ENCODE measurements around the gene KCNMA1.

KCNMA1 gene

DNA sequence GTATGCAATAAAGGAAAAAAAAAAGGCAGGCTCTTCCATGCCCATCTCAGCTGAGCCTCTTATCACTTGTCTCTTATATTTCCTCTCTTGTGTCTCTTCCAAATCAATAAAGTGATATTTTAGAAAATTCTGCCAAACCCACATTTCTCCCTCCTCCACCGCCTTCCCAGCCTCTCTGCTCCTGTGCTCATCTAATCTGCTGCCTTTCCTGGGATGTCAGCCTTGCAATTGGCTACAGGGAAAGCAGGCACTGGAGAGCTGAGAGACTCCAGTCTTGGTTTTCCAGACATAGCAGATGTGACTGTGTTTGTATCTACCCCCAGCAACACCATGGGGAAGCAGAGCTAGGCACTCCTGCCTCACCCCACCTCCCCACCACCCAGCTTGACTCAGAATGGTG, 298.4 kb downstream of the KCNMA1 start:
- H3K4me3 ChIP-seq (ENCODE audit: low read length), result no peak overlapping the region
- no peak overlapping the region for H3K4me2 ChIP-seq (ENCODE audit: low read length)
- no CpG with 5 or more reads among the region's 1 CpG for WGBS (ENCODE audit: extremely low coverage, insufficient coverage, low lambda C conversion rate)
- H3K9ac ChIP-seq (ENCODE audit: low read length), result no peak overlapping the region
- no peak overlapping the region for H3K18ac ChIP-seq (ENCODE audit: low read length)
- no peak overlapping the region for H3K27ac ChIP-seq (ENCODE audit: low read depth, low read length)
- H3K79me2 ChIP-seq (ENCODE audit: control insufficient read depth, insufficient read depth, low read length), result no peaks in the 10 kb centered on the region
- H3K36me3 ChIP-seq (ENCODE audit: control insufficient read depth, insufficient read depth, low read length), result no peaks in the 10 kb centered on the region
- H3K4ac ChIP-seq (ENCODE audit: low read depth, low read length), result no peak overlapping the region
- H3K79me1 ChIP-seq (ENCODE audit: low read length), result no peaks in the 10 kb centered on the region
- H2AK5ac ChIP-seq (ENCODE audit: low read length), result no peak overlapping the region
- no peak overlapping the region for H2BK5ac ChIP-seq (ENCODE audit: low read length)
- H3K23ac ChIP-seq (ENCODE audit: low read length), result no peak overlapping the region
- no peak overlapping the region for H2BK120ac ChIP-seq (ENCODE audit: low read depth, low read length)
- no peaks in the 10 kb centered on the region for H3K27me3 ChIP-seq (ENCODE audit: insufficient read depth, low read length, poor library complexity)
- no peak overlapping the region for H3K56ac ChIP-seq (ENCODE audit: low read length)
- no peak overlapping the region for H4K8ac ChIP-seq (ENCODE audit: low read depth, low read length)
- no peak for DNase-seq
- H2BK15ac ChIP-seq (replicated peaks; ENCODE audit: low read depth), result no peak overlapping the region
- H3K4me1 ChIP-seq (ENCODE audit: control insufficient read depth, low read depth, low read length), result no peaks in the 10 kb centered on the region
- no peak overlapping the region for H4K5ac ChIP-seq (ENCODE audit: low read length)

DNA sequence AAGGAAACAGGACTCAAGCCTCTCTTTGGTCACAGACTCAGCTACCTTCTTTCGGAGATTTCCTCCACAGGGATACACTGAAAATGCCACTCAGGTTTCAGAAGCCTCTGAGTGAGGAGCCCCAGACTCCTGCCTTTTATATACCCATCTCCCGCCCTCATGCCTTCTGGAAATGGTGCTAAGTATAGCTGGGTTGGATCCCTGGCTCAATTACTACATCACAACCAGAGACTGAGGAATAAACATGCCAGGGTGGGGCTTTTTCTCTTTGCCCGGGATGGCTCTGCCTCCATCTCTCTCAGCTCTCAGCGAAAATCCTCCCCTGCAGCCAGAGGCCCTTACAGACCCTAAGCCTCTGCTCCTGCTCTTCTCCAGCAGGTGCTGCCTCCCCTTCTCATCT, 299.5 kb downstream of the KCNMA1 start:
- no peak for DNase-seq
- Histone ChIP-seq H3K56ac (ENCODE audit: low read length) (no peak overlapping the region), H3K4me2 (ENCODE audit: low read length) (no peak overlapping the region), H3K4me3 (ENCODE audit: low read length) (no peak overlapping the region), H4K8ac (ENCODE audit: low read depth, low read length) (no peak overlapping the region), H3K79me2 (ENCODE audit: control insufficient read depth, insufficient read depth, low read length) (no peaks in the 10 kb centered on the region), H3K4ac (ENCODE audit: low read depth, low read length) (no peak overlapping the region), H4K5ac (ENCODE audit: low read length) (no peak overlapping the region), H2BK120ac (ENCODE audit: low read depth, low read length) (no peak overlapping the region), H3K27me3 (ENCODE audit: insufficient read depth, low read length, poor library complexity) (no peaks in the 10 kb centered on the region), H2BK15ac (replicated peaks; ENCODE audit: low read depth) (no peak overlapping the region), H3K79me1 (ENCODE audit: low read length) (no peaks in the 10 kb centered on the region), H3K23ac (ENCODE audit: low read length) (no peak overlapping the region), H3K18ac (ENCODE audit: low read length) (no peak overlapping the region), H2AK5ac (ENCODE audit: low read length) (no peak overlapping the region), H3K9ac (ENCODE audit: low read length) (no peak overlapping the region), H3K36me3 (ENCODE audit: control insufficient read depth, insufficient read depth, low read length) (no peaks in the 10 kb centered on the region), H3K4me1 (ENCODE audit: control insufficient read depth, low read depth, low read length) (no peaks in the 10 kb centered on the region), H2BK5ac (ENCODE audit: low read length) (no peak overlapping the region), H3K27ac (ENCODE audit: low read depth, low read length) (no peak overlapping the region)
- WGBS (ENCODE audit: extremely low coverage, insufficient coverage, low lambda C conversion rate), result no CpG with 5 or more reads among the region's 4 CpGs

DNA sequence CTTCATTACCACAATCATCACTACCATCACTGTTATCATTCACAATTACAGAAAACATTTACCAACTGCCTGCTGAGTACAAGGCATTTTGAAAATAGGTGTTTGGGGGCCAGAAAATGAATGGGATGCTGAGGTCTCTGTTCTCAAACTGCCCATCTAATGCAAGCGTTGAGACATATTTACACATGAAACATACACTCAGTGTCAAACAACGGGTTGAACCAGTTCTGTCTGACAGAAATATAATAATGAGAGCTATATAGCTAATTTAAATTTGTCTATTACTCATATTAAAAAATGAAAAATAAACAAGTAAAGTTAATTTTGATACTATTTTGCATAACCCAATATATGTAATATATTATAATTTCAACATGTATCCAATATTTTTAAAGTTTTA, 303.1 kb downstream of the KCNMA1 start:
- Histone ChIP-seq H3K79me1 (ENCODE audit: low read length) (no peaks in the 10 kb centered on the region), H2BK5ac (ENCODE audit: low read length) (no peak overlapping the region), H3K4me2 (ENCODE audit: low read length) (no peak overlapping the region), H3K23ac (ENCODE audit: low read length) (no peak overlapping the region), H3K18ac (ENCODE audit: low read length) (no peak overlapping the region), H3K36me3 (ENCODE audit: control insufficient read depth, insufficient read depth, low read length) (no peaks in the 10 kb centered on the region), H3K56ac (ENCODE audit: low read length) (no peak overlapping the region), H2BK15ac (replicated peaks; ENCODE audit: low read depth) (no peak overlapping the region), H4K8ac (ENCODE audit: low read depth, low read length) (no peak overlapping the region), H2AK5ac (ENCODE audit: low read length) (no peak overlapping the region), H3K27me3 (ENCODE audit: insufficient read depth, low read length, poor library complexity) (no peaks in the 10 kb centered on the region), H4K5ac (ENCODE audit: low read length) (no peak overlapping the region), H3K4ac (ENCODE audit: low read depth, low read length) (no peak overlapping the region), H3K79me2 (ENCODE audit: control insufficient read depth, insufficient read depth, low read length) (no peaks in the 10 kb centered on the region), H3K27ac (ENCODE audit: low read depth, low read length) (no peak overlapping the region), H3K9ac (ENCODE audit: low read length) (no peak overlapping the region), H3K4me1 (ENCODE audit: control insufficient read depth, low read depth, low read length) (no peaks in the 10 kb centered on the region), H3K4me3 (ENCODE audit: low read length) (no peak overlapping the region), H2BK120ac (ENCODE audit: low read depth, low read length) (no peak overlapping the region)
- no peak for DNase-seq
- WGBS (ENCODE audit: extremely low coverage, insufficient coverage, low lambda C conversion rate), result no CpG with 5 or more reads among the region's 2 CpGs

DNA sequence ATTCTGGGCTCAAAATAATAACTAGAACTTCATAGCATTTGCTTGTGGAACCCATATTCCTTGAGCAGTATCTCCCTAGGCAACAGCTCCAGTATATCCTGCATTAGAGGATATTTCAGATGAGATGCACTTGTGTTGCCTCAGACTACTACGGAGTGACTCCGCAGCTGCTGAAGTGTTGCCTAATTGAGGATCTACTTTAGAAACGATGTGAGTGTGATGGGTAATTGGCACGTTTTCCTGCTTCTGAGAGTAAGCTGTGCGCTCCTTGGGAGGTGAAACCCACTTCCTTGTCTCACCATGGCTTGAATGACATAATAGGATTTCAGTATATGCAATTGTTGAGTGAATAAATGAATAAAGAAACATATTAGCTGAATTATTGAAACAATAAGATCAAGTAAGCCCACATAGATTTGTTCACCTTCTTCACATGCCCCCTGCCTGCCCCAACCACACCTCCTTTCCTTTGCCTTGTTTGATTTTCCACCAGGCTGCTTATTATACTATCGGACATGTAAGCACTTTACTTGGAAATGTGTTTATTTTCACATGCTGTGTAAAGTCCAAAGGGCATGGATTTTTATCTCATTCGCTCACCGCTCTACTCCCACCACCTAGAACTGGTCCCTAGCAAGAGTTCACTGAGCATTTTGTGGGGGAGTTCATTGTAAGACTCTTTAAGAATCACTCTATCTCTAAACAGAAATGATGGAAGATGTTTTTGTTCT, 303.8 kb downstream of the KCNMA1 start:
- H4K8ac ChIP-seq (ENCODE audit: low read depth, low read length), result no peak overlapping the region
- H3K36me3 ChIP-seq (ENCODE audit: control insufficient read depth, insufficient read depth, low read length), result no peaks in the 10 kb centered on the region
- no peaks in the 10 kb centered on the region for H3K79me1 ChIP-seq (ENCODE audit: low read length)
- no peaks in the 10 kb centered on the region for H3K79me2 ChIP-seq (ENCODE audit: control insufficient read depth, insufficient read depth, low read length)
- no peak overlapping the region for H2AK5ac ChIP-seq (ENCODE audit: low read length)
- no peak overlapping the region for H3K18ac ChIP-seq (ENCODE audit: low read length)
- H3K4me2 ChIP-seq (ENCODE audit: low read length), result no peak overlapping the region
- no peaks in the 10 kb centered on the region for H3K27me3 ChIP-seq (ENCODE audit: insufficient read depth, low read length, poor library complexity)
- DNase-seq, result no peak
- no peak overlapping the region for H3K9ac ChIP-seq (ENCODE audit: low read length)
- H2BK15ac ChIP-seq (replicated peaks; ENCODE audit: low read depth), result no peak overlapping the region
- H3K27ac ChIP-seq (ENCODE audit: low read depth, low read length), result no peak overlapping the region
- H2BK120ac ChIP-seq (ENCODE audit: low read depth, low read length), result no peak overlapping the region
- no peaks in the 10 kb centered on the region for H3K4me1 ChIP-seq (ENCODE audit: control insufficient read depth, low read depth, low read length)
- H2BK5ac ChIP-seq (ENCODE audit: low read length), result no peak overlapping the region
- no peak overlapping the region for H3K4ac ChIP-seq (ENCODE audit: low read depth, low read length)
- no peak overlapping the region for H3K4me3 ChIP-seq (ENCODE audit: low read length)
- H4K5ac ChIP-seq (ENCODE audit: low read length), result no peak overlapping the region
- no peak overlapping the region for H3K56ac ChIP-seq (ENCODE audit: low read length)
- no peak overlapping the region for H3K23ac ChIP-seq (ENCODE audit: low read length)
- WGBS (ENCODE audit: extremely low coverage, insufficient coverage, low lambda C conversion rate), result no CpG with 5 or more reads among the region's 8 CpGs

DNA sequence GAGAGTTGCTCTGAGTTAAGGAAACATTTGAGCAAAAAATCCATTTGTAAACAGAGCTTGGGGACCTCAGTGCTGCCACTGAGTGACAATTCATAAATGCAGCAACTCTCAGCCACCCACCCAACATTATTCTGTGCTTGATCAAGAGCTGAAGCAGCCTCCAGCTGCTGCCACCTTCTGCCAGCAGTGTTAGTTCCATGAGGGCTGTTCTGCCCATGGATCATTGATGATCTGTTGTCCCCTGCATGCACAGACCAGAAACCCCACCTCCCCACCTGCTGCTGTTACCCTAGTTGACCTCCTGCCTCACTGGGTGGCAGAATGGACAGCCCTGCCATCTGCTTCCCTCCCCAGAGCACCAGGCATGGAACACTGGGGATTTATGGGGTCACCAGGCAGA, 305.4 kb downstream of the KCNMA1 start:
- no peak overlapping the region for H4K8ac ChIP-seq (ENCODE audit: low read depth, low read length)
- no peaks in the 10 kb centered on the region for H3K4me1 ChIP-seq (ENCODE audit: control insufficient read depth, low read depth, low read length)
- no peak overlapping the region for H2AK5ac ChIP-seq (ENCODE audit: low read length)

DNA sequence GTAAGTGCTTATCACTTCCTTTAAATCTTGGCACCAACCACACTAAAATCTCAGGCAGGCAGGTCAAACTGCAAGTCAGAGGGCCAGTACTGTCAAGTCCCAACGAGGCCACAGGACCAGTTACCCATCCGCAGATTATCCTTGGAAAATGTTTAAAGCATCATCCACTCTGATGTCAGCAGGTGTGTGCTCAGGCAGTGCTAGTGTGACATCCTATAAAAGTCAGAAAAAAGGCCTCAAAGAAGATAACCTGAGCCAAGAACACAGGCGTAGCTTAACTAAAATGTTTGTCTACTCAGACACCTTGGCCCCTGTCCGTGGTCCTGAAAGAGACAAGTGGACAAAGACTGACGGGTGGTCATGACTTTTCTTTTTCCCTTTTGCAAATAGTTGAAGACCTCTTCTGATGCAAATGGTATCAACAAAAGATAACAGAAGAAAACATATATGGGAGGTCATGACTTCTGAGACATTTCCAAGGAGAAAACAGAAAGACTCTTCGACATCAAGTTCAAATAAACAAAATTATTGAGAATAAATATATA, 309.3 kb downstream of the KCNMA1 start:
- Histone ChIP-seq H4K8ac (ENCODE audit: low read depth, low read length) (no peak overlapping the region), H3K4me2 (ENCODE audit: low read length) (no peak overlapping the region), H3K79me2 (ENCODE audit: control insufficient read depth, insufficient read depth, low read length) (no peaks in the 10 kb centered on the region), H3K27me3 (ENCODE audit: insufficient read depth, low read length, poor library complexity) (no peaks in the 10 kb centered on the region), H3K23ac (ENCODE audit: low read length) (no peak overlapping the region), H3K9ac (ENCODE audit: low read length) (no peak overlapping the region), H3K56ac (ENCODE audit: low read length) (no peak overlapping the region), H2AK5ac (ENCODE audit: low read length) (no peak overlapping the region), H3K79me1 (ENCODE audit: low read length) (no peaks in the 10 kb centered on the region), H2BK15ac (replicated peaks; ENCODE audit: low read depth) (no peak overlapping the region), H3K4me1 (ENCODE audit: control insufficient read depth, low read depth, low read length) (peaks cover 5% of the 10 kb centered on the region), H3K4me3 (ENCODE audit: low read length) (no peak overlapping the region), H3K4ac (ENCODE audit: low read depth, low read length) (no peak overlapping the region), H2BK120ac (ENCODE audit: low read depth, low read length) (no peak overlapping the region), H2BK5ac (ENCODE audit: low read length) (no peak overlapping the region), H3K36me3 (ENCODE audit: control insufficient read depth, insufficient read depth, low read length) (no peaks in the 10 kb centered on the region), H3K18ac (ENCODE audit: low read length) (no peak overlapping the region), H3K27ac (ENCODE audit: low read depth, low read length) (no peak overlapping the region), H4K5ac (ENCODE audit: low read length) (no peak overlapping the region)
- WGBS (ENCODE audit: extremely low coverage, insufficient coverage, low lambda C conversion rate), result no CpG with 5 or more reads among the region's 6 CpGs
- peak; percentile 60 for DNase-seq

More for the DNA sequence above, 305.4 kb downstream of the KCNMA1 start:
- H3K4me2 ChIP-seq (ENCODE audit: low read length), result no peak overlapping the region
- H3K79me1 ChIP-seq (ENCODE audit: low read length), result no peaks in the 10 kb centered on the region
- no peak overlapping the region for H2BK5ac ChIP-seq (ENCODE audit: low read length)
- no peak overlapping the region for H2BK15ac ChIP-seq (replicated peaks; ENCODE audit: low read depth)
- no peak overlapping the region for H3K56ac ChIP-seq (ENCODE audit: low read length)
- no peak overlapping the region for H2BK120ac ChIP-seq (ENCODE audit: low read depth, low read length)
- H3K27ac ChIP-seq (ENCODE audit: low read depth, low read length), result no peak overlapping the region
- no peak overlapping the region for H3K23ac ChIP-seq (ENCODE audit: low read length)
- H3K4me3 ChIP-seq (ENCODE audit: low read length), result no peak overlapping the region
- no peak for DNase-seq
- H3K27me3 ChIP-seq (ENCODE audit: insufficient read depth, low read length, poor library complexity), result no peaks in the 10 kb centered on the region
- no peak overlapping the region for H3K4ac ChIP-seq (ENCODE audit: low read depth, low read length)
- no peak overlapping the region for H4K5ac ChIP-seq (ENCODE audit: low read length)
- no peaks in the 10 kb centered on the region for H3K79me2 ChIP-seq (ENCODE audit: control insufficient read depth, insufficient read depth, low read length)
- no peak overlapping the region for H3K18ac ChIP-seq (ENCODE audit: low read length)
- H3K36me3 ChIP-seq (ENCODE audit: control insufficient read depth, insufficient read depth, low read length), result no peaks in the 10 kb centered on the region
- no peak overlapping the region for H3K9ac ChIP-seq (ENCODE audit: low read length)

Measured in mesendoderm (in vitro differentiated cells).